Esophagus squamous epithelium (tissue), 4 donors: Measurements from ENCODE around the gene TFEB.

Experiments used
- CTCF ChIP-seq, 6 experiments: fragments of 450-650 bp in 4 of 6; fragments of 200-600 bp in 2 of 6; sonication (generic) in 2 of 6; IDR thresholded peaks; one replicate each; pipeline ENCODE4 v1.5.1; 2016 to 2019; ENCODE audit warnings: antibody characterized with exemption in 6 of 6, mild to moderate bottlenecking in 4 of 6, moderate library complexity in 4 of 6
- POLR2A ChIP-seq, 4 donors: fragments of 450-650 bp; IDR thresholded peaks; one replicate each; pipeline ENCODE4 v1.6.1; 2017; ENCODE audit warnings: antibody characterized with exemption in 4 of 4, mild to moderate bottlenecking in 4 of 4, moderate library complexity in 3 of 4

- TF ChIP-seq CTCF (IDR thresholded peaks at IDR 0.05): no peak
- TF ChIP-seq POLR2A (IDR thresholded peaks at IDR 0.05): no peak
Observed at GRCh38 chr6:41717392-41717736, 18.0 kb downstream of the TFEB start.
